Inferior parietal cortex (tissue), 1 donor: ENCODE results near the gene FCSK.

Experiments
- DNase-seq: peaks from one replicate; pipeline ENCODE4 v3.0.0-alpha.2; 2016; ENCODE audit errors: extremely low spot score

FCSK gene

DNA sequence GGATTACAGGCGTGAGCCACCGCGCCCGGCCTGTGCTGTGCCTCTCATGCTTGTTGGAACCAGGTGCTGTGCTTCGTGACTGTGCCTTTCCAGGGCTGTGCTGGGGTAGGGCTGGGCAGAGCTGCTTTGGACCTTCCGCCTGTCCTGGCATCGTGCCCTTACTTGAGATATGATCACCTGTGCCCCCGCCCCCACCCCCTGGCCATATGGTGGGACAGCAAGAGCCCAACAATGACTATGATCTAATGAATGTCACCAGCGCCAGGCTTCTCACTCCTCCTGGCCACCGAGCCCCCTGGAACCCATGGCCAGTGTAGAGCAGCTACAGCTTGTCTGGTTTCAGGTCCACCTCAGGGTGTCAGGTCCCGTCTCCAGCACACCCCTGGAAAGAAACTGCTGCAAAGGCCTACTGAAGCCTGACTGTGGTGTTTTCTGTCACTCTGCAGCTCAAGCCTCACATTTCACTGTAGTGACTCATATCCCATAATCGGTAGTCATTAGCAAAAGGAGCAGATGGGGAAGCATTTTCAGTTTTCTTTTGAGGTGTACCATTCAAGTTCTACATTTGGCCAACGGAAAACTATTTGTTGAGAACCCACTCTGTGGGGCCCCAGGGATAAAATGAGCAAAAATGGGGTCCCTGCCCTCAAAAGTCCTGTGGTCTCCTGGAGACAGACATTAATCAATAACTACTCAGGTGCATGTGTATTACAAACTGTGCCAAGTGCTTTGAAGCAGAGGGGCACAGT lies 22.1 kb downstream of the FCSK start:
- DNase-seq: peak; percentile 29

DNA sequence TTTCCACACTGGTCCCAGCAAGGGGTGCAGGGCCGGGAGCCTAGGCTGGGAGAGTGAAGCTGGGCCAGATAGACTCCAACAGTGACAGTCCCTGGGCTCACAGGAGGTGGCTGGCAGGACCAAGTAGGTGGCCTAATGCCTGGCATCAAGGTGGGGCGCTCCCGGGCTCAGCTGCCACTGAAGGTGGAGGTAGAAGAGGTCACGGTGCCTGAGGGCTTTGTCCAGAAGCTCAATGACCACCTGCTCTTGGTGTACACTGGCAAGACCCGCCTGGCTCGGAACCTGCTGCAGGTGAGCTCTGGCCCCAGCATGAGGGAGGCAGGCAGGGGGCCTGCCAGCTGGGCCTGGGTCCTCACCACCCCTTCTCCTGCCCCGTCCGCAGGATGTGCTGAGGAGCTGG lies 23.8 kb downstream of the FCSK start:
- no peak for DNase-seq

DNA sequence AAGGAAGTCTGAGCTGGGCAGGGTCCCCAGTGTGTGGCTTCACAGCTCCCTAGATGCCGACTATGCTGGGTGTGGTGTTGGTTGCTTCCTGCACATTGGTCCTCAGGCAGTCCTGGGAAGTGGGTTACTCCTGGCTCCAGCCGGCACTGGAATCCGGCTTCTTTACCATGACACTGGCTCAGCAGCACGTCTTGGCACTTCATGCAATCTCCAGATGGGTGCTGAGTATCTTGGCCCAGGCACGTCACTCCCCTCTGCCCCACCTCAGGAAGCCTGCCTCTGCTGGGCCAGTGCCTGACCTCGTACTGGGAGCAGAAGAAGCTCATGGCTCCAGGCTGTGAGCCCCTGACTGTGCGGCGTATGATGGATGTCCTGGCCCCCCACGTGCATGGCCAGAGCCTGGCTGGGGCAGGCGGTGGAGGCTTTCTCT lies 24.5 kb downstream of the FCSK start:
- no peak for DNase-seq

DNA sequence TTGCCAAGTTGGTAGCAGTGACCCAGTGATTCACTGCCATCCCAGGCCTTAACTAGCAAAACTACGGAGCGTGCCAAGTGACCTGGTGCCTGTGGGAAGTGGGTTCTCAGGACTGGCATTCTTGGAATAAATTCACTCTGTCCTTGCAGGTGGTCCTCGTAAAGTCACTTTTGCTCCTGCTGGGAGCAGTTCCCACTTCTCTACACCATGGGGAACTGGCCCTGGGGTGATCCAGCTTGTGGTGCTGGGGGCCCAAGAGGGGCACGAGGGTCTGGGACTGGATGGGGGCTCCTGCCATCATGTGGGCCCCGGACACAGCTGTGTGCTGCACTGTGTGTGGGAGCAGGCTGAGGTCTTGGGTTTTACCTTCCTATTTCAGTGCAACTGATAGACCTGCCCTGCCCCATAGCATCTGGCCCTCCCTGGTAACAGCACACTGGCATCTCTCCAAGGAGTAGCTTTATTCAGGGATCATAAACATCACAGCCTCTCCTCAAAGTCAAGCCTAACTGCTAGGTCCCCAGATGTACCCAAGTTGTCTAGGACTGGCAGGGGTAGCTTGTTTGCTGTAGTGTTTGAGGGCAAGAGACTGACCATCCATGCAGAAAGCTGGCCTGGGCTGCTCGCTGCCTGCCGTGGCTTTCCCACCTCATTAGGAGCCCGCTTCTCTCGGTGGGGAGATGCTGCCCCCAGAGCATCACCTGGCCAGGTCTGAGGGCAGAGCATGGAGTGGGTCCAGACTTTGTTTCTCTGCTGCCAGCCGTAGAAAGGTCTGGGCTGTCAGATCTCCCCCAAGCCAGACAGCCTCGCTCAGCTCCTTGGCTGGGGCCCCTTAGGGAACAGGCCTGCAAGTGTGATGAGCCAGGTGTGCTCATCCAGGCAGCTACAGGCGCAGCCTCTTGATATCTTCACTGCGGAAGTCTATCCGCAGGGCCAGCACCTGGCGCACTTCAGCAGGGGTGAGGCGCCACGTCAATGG lies 26.0 kb downstream of the FCSK start:
- no peak for DNase-seq

DNA sequence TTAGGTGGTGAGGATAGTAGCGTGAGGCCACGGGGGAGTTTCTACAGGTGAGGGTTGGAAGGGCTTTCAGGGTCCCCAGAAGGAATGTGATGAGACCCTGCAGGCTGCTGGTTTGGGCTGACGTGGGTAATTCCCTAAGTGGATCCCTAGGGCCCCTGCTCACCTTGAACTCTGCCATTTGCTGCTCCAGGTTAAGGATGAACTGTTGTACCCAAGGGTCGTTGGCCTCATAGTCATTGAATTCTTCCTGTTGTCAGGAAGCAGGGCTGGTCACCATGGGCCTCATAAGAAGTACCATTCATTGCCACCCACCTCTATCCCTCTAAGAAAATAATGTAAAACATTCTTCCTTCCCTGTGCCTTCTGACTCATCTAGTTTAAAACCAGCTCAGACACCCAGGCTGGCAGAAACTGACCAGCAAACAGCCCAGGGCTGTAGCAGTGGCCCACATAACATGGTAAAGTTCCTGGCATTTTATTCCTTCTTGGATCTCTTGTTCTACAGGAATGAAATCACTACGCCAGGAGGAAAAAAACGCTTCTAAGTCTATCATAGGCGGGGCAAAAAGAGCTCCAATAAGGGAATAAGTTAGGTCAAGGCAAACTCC lies 27.6 kb downstream of the FCSK start:
- DNase-seq: no peak

DNA sequence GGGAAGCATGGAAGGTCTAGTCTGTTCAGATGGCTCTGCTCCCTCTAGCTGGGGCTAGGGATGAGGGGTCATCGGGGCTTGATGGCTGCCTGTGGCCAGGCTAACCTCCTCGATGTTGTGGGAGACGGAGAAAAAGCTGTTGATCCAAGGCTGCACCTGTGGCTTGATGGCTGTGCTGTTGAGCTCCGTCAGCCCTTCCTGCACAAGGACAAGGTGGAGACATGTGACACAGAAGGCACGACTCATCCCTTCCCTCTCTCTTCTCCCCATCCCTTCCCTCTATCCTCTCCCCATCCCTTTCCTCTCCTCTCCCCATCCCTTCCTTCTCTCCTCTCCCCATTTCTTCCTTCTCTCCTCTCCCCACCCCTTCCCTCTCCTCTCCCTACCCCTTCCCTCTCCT lies 28.2 kb downstream of the FCSK start:
- no peak for DNase-seq

DNA sequence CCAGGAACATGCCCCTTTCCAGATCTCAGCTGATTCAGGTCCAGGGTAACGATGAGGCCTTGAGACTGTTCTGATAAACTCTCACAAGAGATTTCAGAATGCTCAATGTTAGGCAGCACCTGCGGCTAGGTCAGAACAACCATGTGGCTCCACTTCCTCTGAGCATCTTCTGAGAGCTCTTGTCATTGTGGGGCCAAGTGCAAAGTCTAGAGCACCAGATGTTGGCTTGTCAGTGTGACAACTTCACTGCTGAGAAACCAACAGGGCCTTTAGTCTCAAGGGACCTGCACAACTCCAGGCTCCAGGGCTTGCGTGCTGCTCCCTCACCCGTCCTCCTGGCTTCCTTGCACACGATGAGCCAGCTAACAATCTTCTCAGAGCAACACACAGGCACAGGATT lies 29.0 kb downstream of the FCSK start:
- DNase-seq: no peak

DNA sequence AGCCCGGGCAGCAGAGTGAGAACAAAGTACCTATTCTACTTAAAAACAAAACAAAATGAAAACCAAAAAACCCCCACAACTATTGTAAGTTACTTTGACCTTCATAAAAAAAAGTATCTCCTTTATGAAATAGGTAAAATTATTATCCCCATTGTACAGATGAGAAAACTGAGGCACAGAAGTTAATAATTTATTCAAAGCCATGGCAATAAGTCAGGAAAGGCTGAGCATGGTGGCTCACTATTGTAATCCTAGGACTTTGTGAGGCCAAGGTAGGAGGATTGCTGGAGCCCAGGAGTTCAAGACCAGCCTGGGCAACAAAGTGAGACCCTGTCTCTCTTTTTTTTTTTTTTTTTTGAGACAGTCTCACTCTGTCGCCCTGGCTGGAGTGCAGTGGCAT lies 30.5 kb downstream of the FCSK start:
- no peak for DNase-seq

DNA sequence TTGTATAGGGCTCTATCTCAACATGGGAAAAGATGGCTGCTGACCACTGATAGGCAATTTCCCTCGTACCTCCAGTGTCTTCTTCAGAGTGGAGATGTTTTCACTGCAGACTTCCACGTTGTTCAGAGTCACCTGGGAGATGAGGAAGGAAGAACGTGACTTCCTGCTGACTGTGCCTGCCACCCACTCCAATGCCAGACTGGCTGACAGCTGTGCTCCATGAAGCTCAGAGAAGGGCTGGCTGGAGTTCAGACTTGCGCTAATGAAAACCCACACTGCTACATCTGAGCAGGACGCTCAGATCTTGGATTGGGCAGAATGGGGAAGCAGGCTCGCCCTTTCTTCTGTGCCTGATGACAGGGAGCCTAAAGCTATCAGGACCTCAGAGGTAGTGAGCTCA lies 35.9 kb downstream of the FCSK start:
- DNase-seq: peak; percentile 37

DNA sequence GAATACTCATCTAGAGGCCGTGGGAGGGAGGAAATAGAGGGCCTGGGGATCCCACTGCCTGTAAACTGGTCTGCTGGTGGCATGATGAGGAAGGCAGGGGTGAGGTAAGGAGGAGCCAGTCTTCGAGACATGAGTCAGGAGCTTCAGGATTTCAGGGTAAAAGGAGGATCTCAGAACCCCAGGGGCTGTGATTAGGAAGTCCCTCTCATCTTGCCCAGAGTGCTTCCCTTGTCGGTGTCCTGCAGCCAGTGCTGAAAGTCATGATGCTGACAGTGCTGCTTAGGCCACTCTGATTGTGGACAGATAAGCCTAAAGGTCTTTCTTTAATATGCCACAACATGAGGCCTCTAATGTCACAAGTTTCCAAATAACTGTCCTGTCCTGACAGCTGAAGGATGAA lies 39.4 kb downstream of the FCSK start:
- DNase-seq: no peak

DNA sequence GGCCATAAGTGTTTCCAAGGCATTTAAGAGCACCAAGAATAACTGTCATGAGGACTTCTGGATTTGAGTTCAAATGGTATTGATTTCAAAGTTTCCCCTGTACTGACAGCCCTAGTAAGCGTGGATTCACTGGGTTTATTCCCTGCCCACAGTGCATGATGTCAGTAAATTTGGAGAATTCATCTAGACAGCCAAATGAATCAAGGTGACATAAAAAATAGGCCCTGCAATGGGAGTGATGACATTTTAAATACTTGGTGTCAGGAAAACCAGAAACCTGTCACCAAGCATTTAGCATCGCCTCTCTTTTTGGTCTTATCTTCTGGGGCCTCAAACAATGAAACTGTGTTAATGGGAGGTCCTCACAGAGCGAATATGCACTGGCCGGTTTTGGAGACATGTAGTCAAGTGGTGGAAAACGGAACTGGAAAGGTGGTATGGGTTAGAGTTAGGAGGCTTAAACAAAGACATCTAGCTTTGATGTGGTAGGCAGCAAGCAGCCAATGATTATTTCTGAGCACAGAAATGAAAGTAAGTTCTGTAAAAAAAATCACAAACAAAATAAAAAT lies 39.9 kb downstream of the FCSK start:
- no peak for DNase-seq

DNA sequence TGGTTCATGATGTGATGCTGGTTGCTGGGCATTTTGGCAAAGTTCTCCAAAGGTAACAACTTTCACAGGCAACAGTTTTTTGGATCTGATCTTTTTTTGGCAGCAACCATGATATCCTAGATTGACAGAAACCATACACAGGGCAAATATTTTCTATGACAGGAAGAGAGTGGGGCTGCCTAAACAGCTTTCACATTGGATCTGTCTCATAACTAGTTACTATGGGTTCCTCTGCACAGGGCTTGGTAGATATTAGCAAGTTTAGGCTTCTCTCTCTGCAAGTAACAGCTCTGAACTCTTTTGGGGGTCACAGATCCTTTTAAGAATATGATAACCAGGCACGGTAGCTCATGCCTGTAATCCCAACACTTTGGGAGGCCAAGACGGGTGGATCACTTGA lies 40.4 kb downstream of the FCSK start:
- DNase-seq: no peak

DNA sequence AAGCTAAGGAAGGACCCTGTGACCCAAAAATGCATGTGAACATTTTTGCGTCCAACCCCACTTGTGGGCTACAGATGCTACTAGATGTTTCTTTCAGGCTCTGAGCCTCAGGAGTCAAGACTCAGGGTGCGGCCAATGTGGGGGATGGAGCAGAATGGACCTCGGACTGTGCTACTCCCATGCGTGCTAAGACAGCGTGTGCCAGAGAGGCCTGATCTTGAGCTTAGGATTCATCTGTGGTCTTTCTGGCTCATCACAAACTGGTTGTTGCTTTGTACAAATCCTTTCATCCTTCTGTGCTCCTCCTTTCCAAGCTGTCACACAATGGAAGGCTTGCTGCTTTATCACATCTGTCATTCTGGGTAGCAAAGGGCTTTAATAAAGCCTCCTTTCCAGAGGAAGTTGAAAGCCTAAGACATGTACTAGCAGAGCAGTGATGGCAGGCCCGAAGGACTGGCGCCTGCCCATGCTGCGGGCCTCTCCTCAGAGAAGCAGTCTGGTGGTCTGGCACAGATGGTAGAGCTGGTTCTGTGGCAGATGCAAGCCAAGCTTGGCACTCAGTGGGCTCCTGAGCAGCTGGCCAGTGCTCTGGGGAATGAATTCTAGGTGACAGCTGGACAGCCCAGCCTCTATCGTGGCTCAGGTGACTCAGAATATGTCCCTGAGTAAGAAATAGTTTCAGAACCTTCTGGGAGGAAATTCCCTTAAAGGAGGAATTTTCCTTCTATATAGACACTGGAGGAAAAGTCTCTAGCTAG lies 41.2 kb downstream of the FCSK start:
- DNase-seq: peak; percentile 7

DNA sequence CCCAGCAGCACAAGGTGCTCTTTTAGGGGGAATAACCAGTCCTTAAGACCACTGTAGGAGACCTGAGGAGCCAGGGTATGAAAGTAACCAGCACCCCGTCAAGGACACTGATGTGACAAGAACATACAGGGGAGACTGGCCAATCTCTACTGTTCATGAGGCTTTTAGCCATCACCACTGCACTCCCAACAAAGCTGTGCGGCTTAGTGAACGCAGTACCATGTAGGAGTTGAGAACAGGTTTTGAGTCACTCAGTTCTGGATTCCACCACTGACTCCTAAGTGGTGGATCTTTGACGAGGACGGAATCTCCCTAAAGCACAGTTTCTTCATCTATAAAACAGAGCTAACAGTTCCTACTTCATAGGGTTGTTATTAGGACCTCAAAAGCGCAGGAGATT lies 42.1 kb downstream of the FCSK start:
- DNase-seq: no peak

DNA sequence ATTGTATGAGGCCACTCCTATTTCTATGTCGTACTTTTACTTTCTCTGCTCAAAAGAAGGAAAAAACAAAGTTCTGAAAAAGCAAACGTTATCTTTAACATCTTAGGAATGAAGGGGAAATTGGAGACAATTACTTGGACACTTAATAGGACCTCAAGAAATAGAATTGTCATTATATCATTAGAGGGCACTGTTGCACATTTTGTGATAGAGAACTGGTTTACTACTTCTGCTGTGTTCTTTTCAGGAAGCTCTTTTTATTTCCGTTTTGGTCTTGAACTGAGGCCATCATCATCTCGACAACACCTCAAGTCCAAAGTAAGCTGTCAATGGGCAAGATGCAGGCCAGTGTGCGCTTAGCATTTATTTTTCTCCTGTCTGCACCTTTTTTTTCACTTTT lies 54.4 kb downstream of the FCSK start:
- DNase-seq: no peak

DNA sequence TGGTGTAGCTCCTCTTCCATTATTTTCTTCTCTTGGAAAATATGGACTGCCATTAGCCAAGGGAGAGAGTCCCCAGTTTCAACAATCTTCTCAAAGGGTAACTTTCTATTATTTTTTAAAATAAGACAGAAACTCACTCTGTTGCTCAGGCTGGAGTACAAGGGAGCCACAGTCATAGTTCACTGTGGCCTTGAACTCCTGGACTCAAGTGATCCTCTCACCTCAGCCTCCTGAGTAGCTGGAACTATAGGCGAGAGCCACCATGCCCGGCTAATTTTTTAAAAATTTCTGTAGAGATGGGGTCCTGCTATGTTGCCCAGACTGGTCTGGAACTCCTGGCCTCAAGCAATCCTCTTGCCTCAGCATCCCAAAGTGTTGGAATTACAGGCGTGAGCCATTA lies 55.8 kb downstream of the FCSK start:
- no peak for DNase-seq

DNA sequence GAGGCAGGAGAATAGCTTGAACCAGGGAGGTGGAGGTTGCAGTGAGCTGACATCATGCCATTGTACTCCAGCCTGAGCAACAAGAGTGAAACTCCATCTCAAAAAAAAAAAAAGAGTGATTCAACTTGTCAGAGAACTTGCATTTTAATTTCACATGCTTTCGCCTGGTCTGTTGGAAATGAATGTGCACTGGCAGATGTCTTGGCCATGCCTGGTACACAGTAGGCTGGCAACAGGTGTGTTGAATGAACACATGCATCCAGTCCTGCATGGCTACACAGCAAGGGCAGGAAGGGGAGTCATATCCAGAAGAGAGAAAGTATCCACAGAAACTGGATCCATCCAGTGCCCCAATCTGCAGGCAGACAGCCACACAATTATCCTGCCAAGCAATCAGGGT lies 57.4 kb downstream of the FCSK start:
- DNase-seq: no peak

DNA sequence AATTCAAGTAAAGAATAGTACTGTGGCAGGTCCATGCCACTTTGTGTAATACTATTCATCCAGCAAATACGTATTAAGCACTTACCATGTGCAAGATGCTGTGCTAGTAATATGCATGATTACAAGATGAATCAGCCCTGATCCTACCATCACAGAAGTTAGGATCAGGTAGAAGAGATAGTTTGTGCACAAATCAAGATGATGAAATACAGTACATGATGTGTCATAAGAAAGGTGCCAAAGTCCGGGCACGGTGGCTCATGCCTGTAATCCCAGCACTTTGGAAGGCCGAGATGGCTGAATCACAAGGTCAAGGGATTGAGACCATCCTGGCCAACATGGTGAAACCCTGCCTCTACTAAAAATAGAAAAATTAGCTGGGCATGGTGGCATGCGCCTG lies 58.1 kb downstream of the FCSK start:
- DNase-seq: no peak

DNA sequence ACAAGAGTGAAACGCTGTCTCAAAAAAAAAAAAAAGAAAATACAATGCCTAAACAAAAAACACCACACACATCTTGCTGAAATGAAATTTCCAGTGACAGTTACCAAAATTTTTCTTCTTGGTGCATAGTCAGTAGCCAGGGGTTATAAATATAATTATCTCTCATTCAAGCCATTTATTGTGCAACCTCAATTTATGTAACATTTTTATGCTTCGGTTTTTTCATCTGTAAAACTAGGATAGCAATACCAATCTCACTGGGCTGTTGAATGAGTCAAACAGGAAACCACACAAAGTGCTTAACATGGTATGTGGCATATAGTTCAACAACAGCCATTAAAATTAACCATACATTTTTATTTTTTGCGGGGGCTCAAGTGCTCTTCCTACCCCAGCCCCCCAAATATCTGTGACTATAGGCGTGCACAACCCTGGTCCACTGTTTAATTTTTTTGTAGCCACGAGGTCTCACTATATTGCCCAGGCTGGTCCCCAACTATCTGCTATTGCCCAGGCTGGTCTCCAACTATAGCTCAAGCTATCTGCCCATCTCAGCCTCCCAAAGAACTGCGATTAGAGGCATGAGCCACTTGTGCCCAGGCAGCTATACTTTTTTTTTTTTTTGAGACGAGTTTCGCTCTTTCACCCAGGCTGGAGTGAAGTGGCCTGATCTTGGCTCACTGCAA lies 66.4 kb downstream of the FCSK start:
- no peak for DNase-seq

DNA sequence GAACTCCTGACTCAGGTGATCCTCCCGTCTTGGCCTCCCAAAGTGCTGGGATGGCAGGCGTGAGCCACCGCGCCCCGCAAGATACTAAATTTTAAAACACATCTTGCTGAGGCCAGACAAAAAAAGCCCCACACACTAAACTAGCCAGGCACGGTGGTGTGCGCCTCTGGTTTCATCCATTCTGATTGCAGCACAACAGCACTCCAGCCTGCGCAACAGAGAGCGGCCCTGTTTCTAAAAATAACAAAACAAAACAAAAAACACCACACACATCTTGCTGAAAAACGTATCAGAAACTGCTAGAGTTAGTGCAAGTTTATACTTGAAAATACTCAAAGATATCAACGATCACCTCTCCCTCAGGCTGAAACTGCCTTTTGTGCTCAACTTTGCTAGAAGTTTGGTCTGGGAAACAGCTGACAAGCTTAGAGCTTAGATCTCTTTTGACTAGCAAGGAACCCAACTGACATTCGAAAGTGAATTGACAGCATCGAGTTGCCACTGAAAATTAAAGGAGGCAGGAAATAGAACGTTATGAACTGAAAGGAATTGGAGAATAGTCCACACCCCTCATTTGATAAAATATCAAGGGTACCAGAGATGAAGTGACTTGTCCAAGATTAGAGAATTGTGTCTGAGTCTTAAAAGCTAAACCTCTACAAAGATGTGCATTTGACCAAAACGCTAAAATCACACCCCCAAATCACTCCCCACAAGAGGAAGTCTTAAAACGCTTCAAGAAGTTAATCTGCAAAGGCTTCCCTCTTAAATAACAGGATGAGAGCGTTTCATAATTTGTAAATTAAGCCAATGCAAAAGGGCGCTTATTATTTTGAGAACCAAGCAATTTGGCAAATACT lies 68.1 kb downstream of the FCSK start:
- DNase-seq: no peak
